Measurements from ENCODE around the gene LPAR3. TPM values are rescaled to one million over a fixed set of nuclear protein-coding genes. Genes with fewer than 3 reads are reported as not detected.

LPAR3 gene
- total RNA-seq, 2 experiments from 2014 or later: 0.74 to 1.1 TPM

GRCh38 chr1:84763912-84764680 lies 128.9 kb downstream of the LPAR3 start:
- H3K9me3 Mint-ChIP-seq: no peaks in the 10 kb centered on the region
- intact Hi-C loops (cut with micrococcal nuclease): no loop called here
- no peak for DNase-seq
- peaks cover 8% of the 10 kb centered on the region for H3K27me3 Mint-ChIP-seq (ENCODE audit: low read depth)
- H3K4me1 Mint-ChIP-seq (ENCODE audit: low read depth): peaks cover 3% of the 10 kb centered on the region
- no peaks in the 10 kb centered on the region for H3K36me3 Mint-ChIP-seq (ENCODE audit: low read depth)
- no peak overlapping the region for H3K4me3 Mint-ChIP-seq
- no peak overlapping the region for H3K27ac Mint-ChIP-seq
- CTCF ChIA-PET: interaction anchor here (1.6 to 2.0 kb wide), 2 partner anchors 13 to 171 kb away, joined by 4 to 6 read pairs; no protein-coding TSS in a partner anchor

GRCh38 chr1:84762664-84763063 lies 130.3 kb downstream of the LPAR3 start:
- Mint-ChIP-seq H3K9me3 (no peaks in the 10 kb centered on the region), H3K27ac (no peak overlapping the region), H3K36me3 (ENCODE audit: low read depth) (no peaks in the 10 kb centered on the region), H3K4me1 (ENCODE audit: low read depth) (peaks cover 10% of the 10 kb centered on the region), H3K27me3 (ENCODE audit: low read depth) (peaks cover 10% of the 10 kb centered on the region), H3K4me3 (no peak overlapping the region)
- intact Hi-C loops (cut with micrococcal nuclease): no loop called here
- no peak for DNase-seq
- CTCF ChIA-PET: interaction anchor here (0.8 to 2.0 kb wide), 3 partner anchors 10 to 173 kb away, joined by 3 to 6 read pairs (median 4); no protein-coding TSS in a partner anchor

Other genes starting within 250 kb of the LPAR3 start
- 10 to 100 TPM; 11.9 to 12.6 TPM for gene SSX2IP, start 202.7 kb downstream of the LPAR3 start, total RNA-seq
- gene MCOLN2, start 103.9 kb upstream of the LPAR3 start, total RNA-seq: 1 to 10 TPM; 7.4 to 8.4 TPM
- under 1 TPM; 0.19 to 0.30 TPM for gene MCOLN3, start 155.3 kb upstream of the LPAR3 start, total RNA-seq

Data from activated naive CD4-positive, alpha-beta T cell treated with anti-CD3 and anti-CD28 coated beads for 36 hours (primary cell).